GM18502 (cell line): Measurements from ENCODE around the gene POMT2.
"Not testable (repeated sequence)": the region's sequence is repeated elsewhere in the genome, so short reads cannot be mapped to it uniquely, and the experiment has no call there.

Experiments
- ATAC-seq: cut with Tn5 transposase; IDR thresholded peaks from one replicate; pipeline ENCODE4 v1.9.1; 2021; ENCODE audit warnings: mild to moderate bottlenecking; ENCODE audit not compliant: unreplicated experiment, poor library complexity

The POMT2 gene

DNA sequence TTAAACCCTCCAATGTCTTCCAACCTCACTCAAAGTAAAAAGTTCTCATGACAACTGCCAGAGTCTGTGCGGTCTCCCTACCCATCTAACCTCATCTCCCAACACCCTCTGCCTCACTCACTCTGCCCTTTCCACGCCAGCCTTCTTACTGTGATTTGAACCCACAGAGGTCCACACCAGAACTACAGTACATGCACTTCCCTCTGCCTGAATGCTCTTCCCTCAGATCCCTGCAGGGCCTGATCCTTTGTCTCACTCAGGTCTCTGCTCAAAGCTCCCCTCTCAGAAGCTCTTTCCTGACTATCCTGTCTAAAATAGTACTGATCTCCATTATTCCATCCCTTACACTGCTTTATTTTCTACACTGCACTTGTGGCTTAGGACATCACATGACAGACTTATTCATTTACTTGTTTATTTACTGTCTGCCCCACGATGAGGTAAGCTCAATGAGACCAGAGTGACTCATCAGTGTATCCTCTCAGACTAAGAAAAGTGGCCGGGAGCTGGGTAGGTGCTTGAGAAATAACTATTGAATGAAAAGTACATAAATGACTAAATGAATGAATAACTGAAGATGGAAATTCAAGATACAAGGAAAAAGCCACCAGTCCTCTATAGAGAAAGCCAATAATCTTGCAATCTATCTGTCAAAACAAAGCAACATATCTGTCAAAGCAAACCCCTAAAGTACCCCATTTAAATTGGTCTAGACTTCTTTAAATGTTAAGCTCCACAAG lies 17.1 kb downstream of the POMT2 start:
- ATAC-seq, result no peak

DNA sequence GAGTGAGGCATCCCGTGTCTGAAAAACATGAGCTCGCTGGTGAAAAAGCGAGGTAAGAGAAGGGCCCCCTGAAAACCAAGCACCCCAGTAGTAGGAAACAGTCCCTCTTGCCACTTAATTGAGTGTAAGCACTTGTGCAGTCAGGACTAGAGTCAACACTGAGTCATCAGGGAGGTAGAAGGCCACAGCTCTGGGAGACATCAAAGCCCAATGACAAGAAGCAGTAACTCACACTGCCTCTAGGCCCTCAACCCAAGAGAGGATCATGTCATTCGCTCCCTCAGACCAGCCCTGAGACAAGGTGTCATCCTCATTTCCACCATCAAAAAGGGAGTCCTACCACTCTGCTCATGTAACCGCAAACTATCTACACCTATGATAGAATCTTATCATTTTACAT lies 17.8 kb downstream of the POMT2 start:
- no peak for ATAC-seq

DNA sequence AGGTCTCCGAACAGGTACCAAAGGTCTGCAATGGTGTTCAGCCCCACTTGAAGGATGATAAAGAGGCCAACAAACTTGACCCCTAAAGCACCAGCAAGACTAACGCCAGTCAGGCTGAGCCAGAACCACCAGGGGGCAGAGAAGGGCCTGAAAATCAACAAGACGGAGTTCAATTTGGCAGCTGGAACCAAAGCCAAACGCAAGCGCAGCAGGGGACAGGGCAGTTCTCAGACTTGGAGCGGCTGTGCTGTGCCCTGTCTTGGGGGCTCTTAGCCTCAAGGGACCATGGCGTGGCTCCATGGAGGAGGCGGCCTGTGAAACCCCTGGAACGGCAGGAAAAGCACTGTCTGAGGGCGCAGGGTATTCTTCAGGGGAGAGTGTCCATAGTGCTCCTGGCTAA lies 19.6 kb downstream of the POMT2 start:
- ATAC-seq, result peak; percentile 58

DNA sequence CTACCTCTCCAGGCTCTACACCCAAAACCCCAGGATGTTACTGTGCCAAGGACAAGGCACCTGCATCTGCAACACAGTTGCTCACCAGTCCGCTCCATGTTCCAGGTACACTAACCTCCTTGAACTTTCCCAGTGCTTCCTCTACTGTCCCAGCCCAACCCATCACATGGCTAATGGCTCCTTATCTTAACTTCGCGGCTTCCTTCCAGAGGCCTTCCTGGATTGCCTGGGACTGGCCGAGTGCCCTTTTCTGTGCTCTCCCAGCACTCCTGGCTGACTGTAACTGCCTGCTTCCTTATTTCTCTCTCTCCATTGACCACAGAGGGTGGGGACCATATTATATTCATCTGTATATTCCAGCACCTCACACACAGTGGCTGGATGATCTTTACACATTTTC lies 20.9 kb downstream of the POMT2 start:
- no peak for ATAC-seq

DNA sequence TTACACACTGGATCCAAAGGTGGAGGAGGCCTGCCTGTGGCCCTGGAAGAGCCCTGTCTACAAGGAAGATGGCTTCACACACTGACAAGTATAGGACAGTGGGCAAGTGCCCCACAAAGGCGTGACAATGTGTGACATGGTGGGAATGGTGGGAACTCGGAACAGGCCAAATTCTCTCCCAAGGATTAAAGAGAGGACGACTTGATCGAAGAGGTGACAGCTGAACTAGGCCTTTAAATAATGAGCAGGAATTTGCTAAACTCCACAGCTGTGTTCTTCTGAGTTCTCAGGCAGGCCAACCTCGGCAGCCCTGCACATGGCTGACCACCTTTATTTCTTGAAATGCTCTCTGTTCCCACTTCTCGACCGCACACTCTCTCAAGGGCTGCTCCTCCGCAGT lies 23.8 kb downstream of the POMT2 start:
- no peak for ATAC-seq

DNA sequence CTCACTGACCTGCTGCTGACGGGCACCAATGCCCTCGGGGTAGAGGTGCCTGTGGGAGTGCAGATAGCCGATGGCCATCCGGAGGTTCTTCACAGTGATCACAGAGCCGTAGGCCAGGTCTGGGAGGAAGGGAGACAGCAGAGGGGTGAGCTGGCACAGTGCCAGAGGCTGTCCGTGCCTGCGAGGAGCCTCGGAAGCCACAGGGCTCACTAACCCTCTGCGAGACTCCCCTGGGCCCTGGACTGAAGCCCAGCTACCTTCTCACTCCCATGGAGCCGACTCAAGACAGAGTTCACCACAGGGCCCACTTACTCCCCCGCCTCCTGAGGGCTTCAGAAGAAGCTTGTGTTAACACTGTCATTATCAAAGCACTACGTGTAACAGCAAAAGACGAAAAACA lies 24.5 kb downstream of the POMT2 start:
- no peak for ATAC-seq

DNA sequence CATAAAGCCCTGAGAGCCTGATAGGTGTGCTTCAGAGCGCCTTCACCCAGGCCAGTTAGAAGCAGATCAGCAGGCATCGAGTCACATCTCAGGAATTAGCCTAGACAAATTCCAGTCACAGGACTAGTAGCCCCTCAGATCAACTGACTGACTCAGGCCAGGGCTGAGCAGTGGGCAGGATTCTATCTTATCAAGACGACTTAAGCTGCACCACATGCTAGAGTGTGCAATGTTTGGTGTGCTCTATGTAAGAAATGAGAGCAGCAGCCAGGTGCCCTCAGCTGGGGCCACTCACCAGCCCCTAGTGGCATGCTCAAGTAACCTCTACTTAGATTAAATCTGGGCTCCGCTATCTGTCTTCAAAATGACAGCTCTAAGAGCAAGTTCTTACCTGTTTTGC lies 30.0 kb downstream of the POMT2 start:
- ATAC-seq, result no peak

DNA sequence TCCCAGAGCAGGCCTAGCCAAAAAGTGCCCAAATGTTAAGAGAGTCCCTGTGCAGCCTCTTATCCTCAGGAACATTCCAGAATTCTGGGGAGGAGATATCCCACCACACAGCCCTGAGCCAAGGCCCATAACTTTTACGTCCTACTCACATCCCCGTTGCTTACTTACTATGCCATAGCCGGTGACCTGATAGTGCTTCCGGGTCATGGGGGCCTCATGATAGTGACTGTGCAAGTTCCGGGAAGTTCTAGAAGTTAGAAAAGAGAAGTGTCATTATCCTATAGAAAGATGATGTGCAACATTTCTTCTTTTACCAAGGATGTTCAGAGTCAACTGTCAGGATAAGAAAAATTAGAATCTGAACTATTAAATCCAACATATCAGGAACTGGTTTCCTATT lies 34.1 kb downstream of the POMT2 start:
- ATAC-seq, result no peak

DNA sequence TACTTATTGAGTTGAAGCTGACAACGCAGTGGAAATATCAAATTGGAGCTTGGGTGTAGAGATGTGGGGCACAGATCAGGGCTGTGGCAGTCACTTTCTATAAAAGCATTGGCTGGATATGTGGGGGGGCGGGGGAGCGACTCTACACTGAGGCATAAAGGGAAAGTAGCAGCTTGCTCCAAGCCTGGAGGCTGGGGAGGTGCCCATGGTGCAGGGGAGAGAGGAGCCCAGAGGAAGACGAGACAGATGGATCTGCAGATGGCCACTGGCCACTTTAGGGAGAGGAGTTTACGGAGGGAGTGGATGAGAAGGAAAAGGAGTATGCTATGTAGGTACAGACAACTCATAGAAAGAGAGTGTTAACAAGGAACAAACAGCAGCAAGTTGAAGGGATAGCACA lies 36.2 kb downstream of the POMT2 start:
- ATAC-seq, result no peak

DNA sequence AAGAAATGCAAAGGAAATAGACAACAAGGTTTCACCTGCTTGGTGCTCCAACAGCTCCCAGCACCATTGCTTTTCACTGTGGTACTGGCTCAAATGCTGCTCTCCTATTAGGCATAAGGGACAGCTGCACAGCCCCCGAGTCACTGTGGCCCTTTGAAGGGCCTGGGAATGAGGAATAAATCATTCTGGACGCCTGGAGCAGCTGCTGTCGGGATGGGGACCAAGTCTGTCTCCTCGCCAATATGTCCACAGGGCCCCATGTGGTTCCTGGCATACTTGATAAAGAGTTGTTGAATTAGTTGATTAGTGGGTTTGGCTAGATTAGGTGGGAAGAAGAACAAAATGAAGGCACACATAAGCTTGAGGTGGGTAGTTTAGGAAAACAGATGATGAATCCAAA lies 36.6 kb downstream of the POMT2 start:
- no peak for ATAC-seq

DNA sequence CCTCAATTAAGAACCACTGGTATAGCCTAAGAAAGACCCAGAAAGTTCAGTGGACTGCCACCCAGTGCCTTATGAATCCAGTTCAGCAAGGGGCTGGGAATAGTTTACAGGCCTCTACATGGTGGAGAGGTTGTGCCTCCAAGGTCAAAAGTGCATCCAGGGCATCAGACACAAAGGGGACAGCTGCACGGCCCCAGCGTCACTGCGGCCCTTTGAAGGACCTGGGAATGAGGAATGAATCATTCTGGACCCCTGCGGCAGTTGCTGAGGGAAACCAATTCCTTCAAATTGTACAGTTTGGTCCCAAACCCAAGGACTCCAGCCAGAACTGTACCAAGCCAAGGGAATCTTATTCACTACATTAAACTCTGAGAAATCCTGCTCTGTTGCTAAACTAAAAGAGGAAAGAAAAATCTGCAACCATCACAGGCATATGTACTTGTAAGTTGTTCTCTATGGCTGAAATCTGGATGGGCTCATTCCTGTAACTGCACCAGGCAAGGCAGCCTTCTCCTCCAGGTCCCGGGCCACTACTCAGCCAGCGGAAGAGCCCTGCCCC lies 38.8 kb downstream of the POMT2 start:
- no peak for ATAC-seq

DNA sequence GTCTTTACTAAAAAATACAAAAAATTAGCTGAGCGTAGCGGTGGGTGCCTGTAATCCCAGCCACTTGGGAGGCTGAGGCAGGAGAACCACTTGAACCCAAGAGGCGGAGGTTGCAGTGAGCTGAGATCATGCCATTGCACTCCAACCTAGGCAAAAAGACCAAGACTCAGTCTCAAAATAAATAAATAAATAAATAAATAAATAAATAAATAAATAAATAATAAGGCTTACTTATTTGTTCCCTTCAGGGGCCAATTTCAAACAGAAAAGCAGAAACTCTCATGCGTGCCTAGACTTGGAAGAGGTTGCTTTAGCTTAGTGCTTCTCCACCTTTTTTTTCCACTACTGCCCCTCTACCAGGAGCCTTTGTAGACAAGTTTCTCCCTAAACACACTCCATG lies 39.8 kb downstream of the POMT2 start:
- ATAC-seq, result not testable (repeated sequence)

DNA sequence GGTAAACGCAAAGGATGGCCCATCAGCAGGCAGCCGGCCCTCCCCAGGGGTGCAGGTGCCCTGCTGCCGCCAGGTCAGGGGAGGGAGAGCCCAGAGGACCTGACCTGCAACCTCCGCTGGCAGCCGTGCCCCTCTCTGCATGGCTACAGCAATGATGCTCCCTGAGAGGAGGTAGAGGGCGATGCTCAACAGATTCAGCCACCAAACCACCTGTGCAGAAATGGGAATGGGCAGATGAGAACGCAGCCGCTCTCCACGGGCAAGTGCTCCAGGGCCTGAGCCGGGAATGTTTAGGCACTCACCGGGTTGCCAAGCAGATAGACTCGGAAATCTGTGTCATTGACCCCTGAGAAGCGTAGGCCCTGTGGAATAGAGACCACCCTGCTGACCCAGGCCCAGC lies 41.0 kb downstream of the POMT2 start:
- ATAC-seq, result no peak

DNA sequence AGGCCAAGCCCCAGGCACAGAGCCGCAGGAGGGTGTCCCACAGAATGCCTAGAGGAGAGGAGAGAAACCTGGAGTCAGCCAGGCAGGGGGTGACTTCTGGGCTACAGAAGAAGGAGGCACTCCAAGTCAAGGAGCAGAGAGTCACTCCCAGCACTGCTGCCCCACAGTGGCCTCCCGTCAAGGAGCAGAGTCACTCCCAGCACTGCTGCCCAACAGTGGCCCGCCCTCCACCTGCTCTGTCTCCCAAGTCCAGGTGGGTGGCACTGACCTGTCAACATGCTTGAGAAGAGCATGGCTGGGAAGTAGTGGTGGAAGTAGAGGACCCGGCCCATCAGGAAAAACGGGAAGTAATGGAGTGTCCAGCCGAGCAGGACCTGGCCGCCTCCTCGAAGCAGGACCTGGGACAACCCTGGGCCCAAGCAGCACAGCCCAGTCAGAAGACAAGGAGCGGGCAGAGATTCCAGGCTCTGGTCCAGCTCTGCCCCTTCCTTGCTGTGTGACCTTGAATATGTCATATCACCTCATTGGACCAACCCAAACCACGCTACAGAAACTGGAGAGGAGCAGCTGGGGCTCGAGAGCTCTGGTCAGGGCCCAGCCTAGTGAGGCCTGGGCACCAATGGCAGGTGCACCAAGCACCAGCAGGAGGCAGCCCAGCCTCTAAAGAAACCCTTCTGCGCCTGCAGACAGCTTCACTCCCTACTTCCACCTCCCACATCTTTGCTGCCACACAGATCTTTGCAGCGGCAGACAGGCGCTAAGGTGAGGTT lies 42.0 kb downstream of the POMT2 start:
- ATAC-seq, result no peak

DNA sequence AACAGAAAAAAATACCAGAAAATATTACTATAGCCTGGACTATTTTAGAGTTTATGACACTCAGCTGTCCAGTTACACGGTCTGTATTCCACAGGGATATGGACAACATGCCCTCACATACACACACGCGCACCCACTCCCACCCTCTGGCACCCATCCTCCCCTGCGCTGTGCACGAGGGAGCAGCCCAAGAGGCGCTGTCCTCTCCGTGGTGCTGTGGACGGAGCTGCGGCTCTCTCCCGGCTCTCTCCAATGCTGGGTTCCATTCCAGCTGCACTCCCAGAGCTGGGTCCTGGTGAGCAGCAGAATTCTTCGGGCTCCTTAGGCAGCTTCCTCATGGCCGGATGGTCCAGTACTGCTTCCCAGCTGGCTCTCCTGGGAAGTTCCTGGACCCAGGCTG lies 43.7 kb downstream of the POMT2 start:
- ATAC-seq, result no peak

DNA sequence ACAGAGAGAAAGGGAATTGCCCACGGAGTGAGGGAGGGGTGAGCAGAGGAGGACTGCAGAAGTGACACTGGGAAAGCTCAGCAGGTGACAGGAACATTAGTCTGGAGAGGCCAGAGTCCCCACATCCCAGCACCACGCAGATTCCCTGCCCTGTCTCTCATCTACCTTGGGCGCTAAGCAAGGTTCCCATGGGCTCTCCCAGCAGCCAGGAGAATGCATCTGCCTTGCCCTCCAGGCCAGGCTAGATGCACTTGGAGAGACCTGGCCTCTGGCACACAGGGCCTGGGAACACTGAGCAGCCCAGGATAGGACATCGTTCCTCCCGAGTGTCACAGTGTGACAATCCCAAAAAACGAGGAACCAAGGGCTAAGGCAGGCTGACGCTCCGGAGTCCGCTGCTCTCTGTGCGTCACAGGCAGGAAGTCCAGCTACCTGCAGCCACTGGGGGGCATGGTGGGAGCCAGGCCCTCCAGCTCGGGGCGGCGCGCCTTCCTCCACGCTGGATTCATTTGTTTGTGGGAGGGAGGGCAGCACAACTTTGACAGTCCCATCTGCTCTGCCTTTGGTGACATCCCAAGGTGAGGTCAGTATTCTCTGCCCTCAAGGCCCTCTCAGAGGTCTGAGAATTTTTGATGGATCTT lies 44.3 kb downstream of the POMT2 start:
- no peak for ATAC-seq

DNA sequence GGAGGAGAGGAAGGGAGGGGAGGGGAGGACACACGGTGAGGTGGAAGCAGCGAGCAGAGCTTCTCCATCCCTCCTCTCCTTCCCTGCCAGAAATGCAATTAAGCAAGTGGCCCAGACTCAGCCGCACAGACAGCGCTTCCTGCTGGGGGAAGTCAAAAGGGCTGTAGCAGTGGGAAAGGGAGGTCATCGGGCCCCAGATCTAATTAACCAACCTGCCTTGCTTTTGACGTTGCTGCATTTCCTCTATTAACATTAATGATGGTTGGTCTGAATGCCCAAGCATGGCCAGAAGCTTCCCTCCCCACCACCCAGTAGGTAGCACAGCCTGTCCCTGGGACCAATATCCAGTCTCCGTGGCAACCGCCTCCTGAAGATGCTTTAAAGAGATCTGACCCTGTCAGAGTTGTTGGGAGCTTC lies 45.1 kb downstream of the POMT2 start:
- ATAC-seq, result no peak

DNA sequence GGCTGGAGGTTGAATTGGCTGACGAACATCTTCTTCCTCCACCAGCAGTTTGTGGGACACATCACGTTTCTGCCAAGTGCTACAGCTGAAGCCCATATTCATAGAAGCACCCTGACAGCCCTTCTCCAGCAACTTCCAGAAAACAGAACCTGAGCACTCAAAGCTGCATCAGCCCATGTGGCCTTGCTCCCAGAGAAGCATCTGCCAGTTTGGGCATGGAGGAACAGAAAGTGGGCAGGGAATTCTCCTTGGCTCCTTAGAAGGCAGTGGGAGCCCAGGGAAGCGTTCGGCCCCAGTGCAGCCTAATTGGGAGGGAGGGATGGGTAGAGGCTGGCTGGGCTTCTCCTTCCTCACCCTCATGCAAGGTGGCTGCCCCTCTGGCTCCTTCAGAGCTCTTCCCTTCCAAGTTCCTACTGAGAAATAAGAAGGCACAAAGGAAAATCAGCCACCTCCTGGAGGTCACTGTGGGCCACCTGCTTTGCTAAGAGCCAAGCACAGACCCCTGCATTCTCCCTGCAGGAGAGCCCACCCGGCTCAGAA lies 45.6 kb downstream of the POMT2 start:
- ATAC-seq, result no peak

DNA sequence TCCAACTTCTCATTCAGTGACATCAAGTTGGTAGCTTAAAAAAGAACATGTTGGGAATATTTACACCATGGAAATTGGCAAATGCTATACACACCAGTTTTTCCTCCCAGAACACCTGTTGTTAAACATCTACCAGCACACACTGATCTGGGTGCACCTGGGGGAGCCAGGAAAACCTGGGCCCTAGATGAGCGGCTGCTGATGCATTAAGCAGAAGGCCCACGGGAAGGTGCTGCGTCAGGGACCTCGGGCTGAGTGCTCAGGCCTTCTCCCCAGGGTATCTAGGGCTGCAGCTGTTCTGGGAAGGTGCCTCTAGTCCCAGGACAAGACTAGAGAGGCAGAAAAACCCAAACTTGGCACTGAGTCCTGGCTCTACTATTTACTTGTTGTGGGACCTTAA lies 46.9 kb downstream of the POMT2 start:
- no peak for ATAC-seq

DNA sequence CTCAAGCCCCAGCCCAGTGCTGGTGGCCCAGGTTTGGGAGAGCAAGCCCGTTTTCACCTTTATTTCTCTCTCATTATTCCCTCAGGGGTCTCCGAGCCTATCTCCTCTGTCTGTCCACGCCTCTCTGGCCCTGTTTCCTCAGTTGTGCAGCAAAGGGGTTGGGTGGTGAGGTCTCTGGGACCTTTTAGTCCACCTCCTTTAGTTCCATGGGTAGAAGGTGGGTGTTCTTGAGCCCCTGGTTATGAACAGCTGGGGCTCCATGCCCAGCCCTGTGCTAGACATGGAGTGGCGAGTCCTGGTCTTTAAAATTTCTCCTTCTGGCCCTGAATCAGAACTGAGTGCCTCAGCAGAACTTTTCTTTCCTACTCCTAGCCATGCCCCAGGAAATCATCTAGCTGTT lies 48.4 kb downstream of the POMT2 start:
- no peak for ATAC-seq

DNA sequence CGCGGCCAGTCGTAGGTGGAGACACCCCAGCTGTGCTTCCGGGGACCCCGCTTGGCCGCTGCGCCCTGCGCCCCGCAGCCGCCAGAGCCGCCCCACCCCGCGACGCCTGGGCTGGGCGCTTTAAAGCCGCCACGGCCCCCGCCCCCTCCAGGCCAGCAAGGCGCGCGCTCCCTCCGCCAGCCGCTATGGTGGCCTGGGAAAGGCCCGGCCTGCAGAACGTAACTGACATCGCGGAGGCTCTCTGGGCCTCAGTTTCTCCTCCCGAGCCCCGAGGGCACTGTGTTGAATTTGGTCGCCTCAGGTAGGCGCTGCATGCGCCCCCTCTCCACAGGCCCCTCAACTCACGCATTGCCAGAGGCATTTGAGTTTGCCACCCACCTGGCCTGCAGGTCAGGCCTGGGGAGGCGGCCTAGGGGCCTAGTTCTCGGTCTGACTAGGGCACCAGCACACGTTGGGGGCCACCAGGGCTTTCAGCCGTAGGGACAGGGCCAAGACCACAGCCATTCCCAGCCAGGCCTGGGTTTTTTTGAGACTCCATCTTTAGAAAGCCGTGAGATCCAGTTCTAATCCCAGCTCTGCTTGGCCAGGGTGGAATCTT lies 49.5 kb downstream of the POMT2 start, which contains the start of gene NGB:
Gene NGB, minus strand, starts transcription at position 94 of the 598 bp plus-strand sequence. CDS start 269 bp downstream, outside the sequence.
- no peak for ATAC-seq
